Endothelial cell of umbilical vein (primary cell): ENCODE data around the gene BABAM2. TPM values are rescaled to one million over a fixed set of nuclear protein-coding genes. Genes with fewer than 3 reads are reported as not detected.
A peak's percentile ranks its signal among the peaks of the same experiment; 100 is the strongest.

Experiments used
- BruUV-seq: library from RNA; stranded (reverse); fragments of 400-500 nt; replicated peaks from 2 replicates; lab custom pipeline; 2021; lab: Mats Ljungman, UMichigan
- CTCF ChIA-PET: fragments of 300-600, 350-600 bp; sonication (Branson Sonifier 250); formaldehyde crosslinking; loops from one replicate; lab custom pipeline; 2021; ENCODE audit warnings: antibody characterized with exemption, inconsistent platforms; lab: Charles Lee
- POLR2A ChIA-PET: fragments of 300-600, 350-600 bp; sonication (Branson Sonifier 250); formaldehyde crosslinking; loops from one replicate; lab custom pipeline; 2021; ENCODE audit warnings: antibody characterized with exemption, inconsistent platforms; lab: Charles Lee
- DNase-seq: peaks from one replicate; pipeline ENCODE4 v3.0.0-alpha.2; 2011; ENCODE audit warnings: low read depth, low spot score
- FAIRE-seq: peaks from 2 replicates; lab custom pipeline; 2011; peaks lifted over from hg19 to GRCh38; lab: Jason Lieb, UNC
- H2AFZ ChIP-seq: 2 replicates; pipeline ENCODE4 v1.6.0; 2012; ENCODE audit warnings: low read depth, low read length, control low read depth, inconsistent platforms
- H3K27ac ChIP-seq: 2 replicates; pipeline ENCODE4 v1.5.1; 2011; ENCODE audit warnings: low read depth, mild to moderate bottlenecking, control low read depth, low read length, moderate library complexity; ENCODE audit not compliant: insufficient read depth
- H3K27me3 ChIP-seq, 2 experiments: 2 replicates each; pipeline versions ENCODE4 v1.6.0 to v1.6.1; 2011; ENCODE audit warnings: low read length in 2 of 2, mixed read lengths in 1 of 2; ENCODE audit not compliant: control insufficient read depth in 2 of 2, insufficient read depth in 2 of 2
- H3K36me3 ChIP-seq, 2 experiments: 2 replicates in 1 of 2; 3 replicates in 1 of 2; pipeline ENCODE4 v1.5.1; 2011; ENCODE audit warnings: low read length in 2 of 2, mild to moderate bottlenecking in 1 of 2, moderate library complexity in 1 of 2; ENCODE audit not compliant: control insufficient read depth in 2 of 2, insufficient read depth in 2 of 2; ENCODE audit errors: extremely low read depth in 1 of 2
- H3K4me1 ChIP-seq: 3 replicates; pipeline ENCODE4 v1.5.1; 2011; ENCODE audit warnings: mild to moderate bottlenecking, low read length; ENCODE audit not compliant: control insufficient read depth, insufficient read depth; ENCODE audit errors: extremely low read depth
- H3K4me2 ChIP-seq: 2 replicates; pipeline ENCODE4 v1.6.1; 2011; ENCODE audit warnings: low read length, control low read depth, mixed read lengths; ENCODE audit not compliant: insufficient read depth
- H3K4me3 ChIP-seq, 3 experiments: fragments of 200-600 bp in 1 of 3; sonication (generic), shearing (Covaris generic) in 1 of 3; replicated peaks in 1 of 3; 2 replicates each; pipeline ENCODE4 v1.5.1; 2011 to 2016; ENCODE audit warnings: control low read depth in 3 of 3, low read length in 3 of 3, mild to moderate bottlenecking in 2 of 3, inconsistent platforms in 1 of 3, low read depth in 1 of 3, moderate library complexity in 1 of 3; ENCODE audit not compliant: insufficient read depth in 1 of 3
- H3K79me2 ChIP-seq: 2 replicates; pipeline ENCODE4 v1.6.0; 2012; ENCODE audit warnings: low read length, inconsistent platforms; ENCODE audit not compliant: control insufficient read depth, insufficient read depth
- H3K9ac ChIP-seq: replicated peaks from 2 replicates; pipeline ENCODE3; 2011; ENCODE audit warnings: low read length, control low read depth; ENCODE audit not compliant: insufficient read depth; ENCODE audit errors: extremely low read depth
- H3K9me1 ChIP-seq: replicated peaks from 3 replicates; pipeline ENCODE4 v1.6.0; 2011; ENCODE audit warnings: mild to moderate bottlenecking, low read length; ENCODE audit not compliant: control insufficient read depth, insufficient read depth; ENCODE audit errors: extremely low read depth
- H3K9me3 ChIP-seq: replicated peaks from 2 replicates; pipeline ENCODE4 v1.5.1; 2012; ENCODE audit warnings: low read length, inconsistent platforms; ENCODE audit not compliant: control insufficient read depth, insufficient read depth
- H4K20me1 ChIP-seq: replicated peaks from 2 replicates; pipeline ENCODE3; 2011; ENCODE audit warnings: mild to moderate bottlenecking, low read length; ENCODE audit not compliant: control insufficient read depth, insufficient read depth; ENCODE audit errors: extremely low read depth
- EZH2 ChIP-seq: IDR thresholded peaks from 2 replicates; pipeline ENCODE4 v1.6.1; 2012; ENCODE audit warnings: borderline replicate concordance, low read depth, mild to moderate bottlenecking, moderate library complexity, low read length, inconsistent platforms; ENCODE audit not compliant: severe bottlenecking
- FOS ChIP-seq: IDR thresholded peaks from 2 replicates; pipeline ENCODE4 v1.6.1; 2011; ENCODE audit warnings: mild to moderate bottlenecking, low read length, moderate library complexity, borderline replicate concordance; ENCODE audit not compliant: insufficient read depth
- GATA2 ChIP-seq: IDR thresholded peaks from 2 replicates; pipeline ENCODE4 v1.7.0; 2011; ENCODE audit warnings: low read depth, mild to moderate bottlenecking, moderate library complexity, mixed read lengths, low read length; ENCODE audit not compliant: insufficient read length, insufficient read depth
- JUN ChIP-seq: IDR thresholded peaks from 2 replicates; pipeline ENCODE4 v1.6.1; 2011; ENCODE audit warnings: borderline replicate concordance, low read depth; ENCODE audit not compliant: insufficient read length, insufficient read depth
- POLR2A ChIP-seq: IDR thresholded peaks from 2 replicates; pipeline ENCODE4 v1.6.1; 2012; ENCODE audit warnings: low read depth, mild to moderate bottlenecking, control low read depth, low read length
- dilution Hi-C: fragments of 300-500 bp; cut with MboI; formaldehyde crosslinking; loops from one replicate; pipeline ENCODE4 v1.15.0; 2019; ENCODE audit warnings: low sequenced_read_pairs; ENCODE audit not compliant: extremely low pct_ligation_motif_present
- intact Hi-C: fragments of 100-400 bp; cut with micrococcal nuclease; formaldehyde crosslinking; loops from one replicate; pipeline ENCODE4 v1.10.0; 2022
- polyA plus RNA-seq, 4 experiments: library from polyadenylated mRNA; depleted of rRNA in 3 of 4; stranded (reverse) in 3 of 4; unstranded in 1 of 4; fragments of >200 nt; gene quantifications; 2 replicates each; pipeline versions ENCODE4 v1.2.1 to v1.2.3, GENCODE V29; 2011 to 2012; ENCODE audit warnings: missing spikeins in 1 of 4
- total RNA-seq: library from RNA; stranded (reverse); gene quantifications from 2 replicates; pipeline ENCODE4 v1.2.3, GENCODE V29; 2021
- TF ChIP-seq, protein P1 (sequence below), 2 donors: IDR thresholded peaks; 1 replicate in 1 of 2; 2 replicates in 1 of 2; pipeline ENCODE4 v1.5.1; 2011; ENCODE audit warnings: low read length in 2 of 2, mild to moderate bottlenecking in 2 of 2, moderate library complexity in 2 of 2, control low read depth in 1 of 2, inconsistent platforms in 1 of 2, low read depth in 1 of 2; ENCODE audit not compliant: insufficient read depth in 1 of 2; ENCODE audit errors: extremely low read depth in 1 of 2

The BABAM2 gene
- total and polyA plus RNA-seq, 2 donors (not counting 3 experiments of a cell fraction or from before 2014, with no cell fraction given): 19.9 to 27.6 TPM

DNA sequence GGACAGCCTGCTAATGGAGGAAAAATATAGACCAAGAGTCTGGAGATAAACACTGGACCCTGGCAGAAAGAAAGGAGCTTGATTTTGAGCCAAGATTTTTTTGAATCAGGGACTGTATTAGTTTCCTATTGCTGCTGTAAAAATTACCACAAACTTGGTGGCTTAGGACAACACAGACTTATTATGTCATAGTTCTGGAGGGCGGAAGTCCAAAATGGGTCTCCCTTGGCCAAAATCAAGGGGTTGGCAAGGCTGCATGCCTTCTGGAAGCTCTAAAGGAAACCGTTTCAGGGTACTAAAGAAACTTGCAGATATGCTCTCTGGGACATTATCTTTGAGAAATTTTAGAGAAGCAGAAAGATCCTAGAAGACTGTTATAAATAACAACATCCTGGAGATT is 140.1 kb downstream of the BABAM2 start:
- intact Hi-C loops (no loop called here), dilution Hi-C loops (no loop called here)
- FAIRE-seq: no peak
- H3K79me2 ChIP-seq: no peaks in the 10 kb centered on the region
- ChIA-PET CTCF (interaction anchor here (0.8 to 1.0 kb wide), 2 partner anchors 34 to 58 kb away, joined by 3 to 4 read pairs; no protein-coding TSS in a partner anchor), POLR2A (interaction anchor here (0.6 kb wide), 1 partner anchor 412 kb away, joined by 8 read pairs; no protein-coding TSS in a partner anchor)
- H3K9me1 ChIP-seq: no peaks in the 10 kb centered on the region
- BruUV-seq: no TSS peak
- no peaks in the 10 kb centered on the region for H4K20me1 ChIP-seq
- H3K4me3 ChIP-seq: no peak overlapping the region
- H3K9ac ChIP-seq: no peak overlapping the region
- DNase-seq: peak; percentile 41
- no peak overlapping the region for H2AFZ ChIP-seq
- H3K27ac ChIP-seq: no peak overlapping the region
- TF ChIP-seq EZH2: no peak
- no peak for TF ChIP-seq FOS
- no peak for TF ChIP-seq JUN
- no peak for TF ChIP-seq GATA2
- TF ChIP-seq POLR2A: no peak
- TF ChIP-seq, protein P1, sequence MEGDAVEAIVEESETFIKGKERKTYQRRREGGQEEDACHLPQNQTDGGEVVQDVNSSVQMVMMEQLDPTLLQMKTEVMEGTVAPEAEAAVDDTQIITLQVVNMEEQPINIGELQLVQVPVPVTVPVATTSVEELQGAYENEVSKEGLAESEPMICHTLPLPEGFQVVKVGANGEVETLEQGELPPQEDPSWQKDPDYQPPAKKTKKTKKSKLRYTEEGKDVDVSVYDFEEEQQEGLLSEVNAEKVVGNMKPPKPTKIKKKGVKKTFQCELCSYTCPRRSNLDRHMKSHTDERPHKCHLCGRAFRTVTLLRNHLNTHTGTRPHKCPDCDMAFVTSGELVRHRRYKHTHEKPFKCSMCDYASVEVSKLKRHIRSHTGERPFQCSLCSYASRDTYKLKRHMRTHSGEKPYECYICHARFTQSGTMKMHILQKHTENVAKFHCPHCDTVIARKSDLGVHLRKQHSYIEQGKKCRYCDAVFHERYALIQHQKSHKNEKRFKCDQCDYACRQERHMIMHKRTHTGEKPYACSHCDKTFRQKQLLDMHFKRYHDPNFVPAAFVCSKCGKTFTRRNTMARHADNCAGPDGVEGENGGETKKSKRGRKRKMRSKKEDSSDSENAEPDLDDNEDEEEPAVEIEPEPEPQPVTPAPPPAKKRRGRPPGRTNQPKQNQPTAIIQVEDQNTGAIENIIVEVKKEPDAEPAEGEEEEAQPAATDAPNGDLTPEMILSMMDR (IDR thresholded peaks at IDR 0.05; ENCODE audit: extremely low read depth in 1 of 2, insufficient read depth in 1 of 2, low read depth in 1 of 2, low read length in 2 of 2): no peak
- H3K4me2 ChIP-seq: no peak overlapping the region
- H3K27me3 ChIP-seq: no peaks in the 10 kb centered on the region
- no peaks in the 10 kb centered on the region for H3K9me3 ChIP-seq
- H3K4me1 ChIP-seq: peaks cover 6% of the 10 kb centered on the region
- H3K36me3 ChIP-seq: no peaks in the 10 kb centered on the region
